Endodermal cell (in vitro differentiated cells): Measurements from ENCODE around the gene VIPR2. TPM values are rescaled to one million over a fixed set of nuclear protein-coding genes. Genes with fewer than 3 reads are reported as not detected.
"Not testable (repeated sequence)": the region's sequence is repeated elsewhere in the genome, so short reads cannot be mapped to it uniquely, and the experiment has no call there.

Source experiments
- DNase-seq: peaks from one replicate; pipeline ENCODE4 v3.0.0-alpha.2; 2017
- H3K27ac ChIP-seq: 2 replicates; pipeline ENCODE4 v1.5.1; 2013; ENCODE audit warnings: mild to moderate bottlenecking, low read depth, low read length, moderate library complexity
- H3K27me3 ChIP-seq: 2 replicates; pipeline ENCODE4 v1.6.1; 2013; ENCODE audit warnings: mild to moderate bottlenecking, low read length, moderate library complexity; ENCODE audit not compliant: insufficient read depth, control insufficient read depth, poor library complexity, severe bottlenecking
- H3K36me3 ChIP-seq: 2 replicates; pipeline ENCODE4 v1.7.0; 2013; ENCODE audit warnings: mild to moderate bottlenecking, low read length, moderate library complexity; ENCODE audit not compliant: control insufficient read depth, insufficient read depth
- H3K4me1 ChIP-seq: one replicate; pipeline ENCODE4 v1.7.0; 2013; ENCODE audit warnings: low read length; ENCODE audit not compliant: control insufficient read depth, insufficient read depth
- H3K4me3 ChIP-seq: 2 replicates; pipeline ENCODE4 v1.5.1; 2013; ENCODE audit warnings: mild to moderate bottlenecking, low read length, moderate library complexity
- H3K9ac ChIP-seq: 2 replicates; pipeline ENCODE4 v1.6.1; 2013; ENCODE audit warnings: mild to moderate bottlenecking, low read length, moderate library complexity; ENCODE audit not compliant: poor library complexity, severe bottlenecking; ENCODE audit errors: extremely low read depth
- H3K9me3 ChIP-seq: 2 replicates; pipeline ENCODE4 v1.6.1; 2013; ENCODE audit warnings: mild to moderate bottlenecking, low read length, moderate library complexity; ENCODE audit not compliant: control insufficient read depth
- H3K27ac Mint-ChIP-seq: 2 replicates; pipeline ENCODE4 v1.8.0; 2020; ENCODE audit warnings: mixed read lengths
- H3K27me3 Mint-ChIP-seq: 2 replicates; pipeline ENCODE4 v1.8.0; 2021; ENCODE audit warnings: mild to moderate bottlenecking, mixed read lengths; ENCODE audit not compliant: insufficient read depth
- H3K36me3 Mint-ChIP-seq: 2 replicates; pipeline ENCODE4 v1.8.0; 2020; ENCODE audit warnings: low read depth, mixed read lengths
- H3K4me1 Mint-ChIP-seq: 2 replicates; pipeline ENCODE4 v1.8.0; 2020; ENCODE audit warnings: mixed read lengths
- H3K4me3 Mint-ChIP-seq: 2 replicates; pipeline ENCODE4 v1.8.0; 2020; ENCODE audit warnings: mild to moderate bottlenecking, moderate library complexity, mixed read lengths
- H3K9me3 Mint-ChIP-seq: 2 replicates; pipeline ENCODE4 v1.8.0; 2020; ENCODE audit warnings: mild to moderate bottlenecking, mixed read lengths
- CTCF ChIP-seq: fragments of 200-600 bp; sonication (generic); conservative IDR thresholded peaks from 2 replicates; pipeline ENCODE4 v1.5.0; 2021; ENCODE audit warnings: antibody characterized with exemption, mild to moderate bottlenecking
- WGBS, 2 experiments: methylation state at CpG; one replicate each; pipeline versions ENCODE4 v1.1.5 to v1.1.7; 2013; ENCODE audit warnings: missing lambda C conversion rate in 2 of 2, mixed read lengths in 1 of 2; ENCODE audit not compliant: insufficient coverage in 1 of 2, insufficient read length in 1 of 2; 5-methylcytosine and 5-hydroxymethylcytosine counted together
- total RNA-seq, 2 donors: library from RNA; stranded (reverse); fragmentation: NEBNext Ultra II Directional in 1 of 2; extraction: Animal tissue kit (Norgen Biotek cat#: 25700) in 1 of 2; gene quantifications; 2 replicates in 1 of 2; 3 replicates in 1 of 2; pipeline ENCODE4 v1.2.1, GENCODE V29; 2021

VIPR2 gene
- total RNA-seq, 2 donors from 2014 or later, result 0.64 to 1.8 TPM

GRCh38 chr7:159179241-159179640 is 34.6 kb upstream of the VIPR2 start:
- no peak for TF ChIP-seq CTCF
- H3K4me1 Mint-ChIP-seq, result no peaks in the 10 kb centered on the region
- WGBS, 2 experiments, result 85 to 91% methylated on average over 6 of the region's 6 CpGs
- H3K4me1 ChIP-seq, result no peaks in the 10 kb centered on the region
- no peak overlapping the region for H3K27ac Mint-ChIP-seq
- H3K9ac ChIP-seq, result no peak overlapping the region
- H3K27ac ChIP-seq, result no peak overlapping the region
- peaks cover 57% of the 10 kb centered on the region for H3K9me3 Mint-ChIP-seq
- H3K27me3 Mint-ChIP-seq, result peaks cover 5% of the 10 kb centered on the region
- no peak for DNase-seq
- H3K4me3 ChIP-seq, result no peak overlapping the region
- H3K4me3 Mint-ChIP-seq, result no peak overlapping the region
- no peaks in the 10 kb centered on the region for H3K36me3 ChIP-seq
- H3K9me3 ChIP-seq, result peaks cover 81% of the 10 kb centered on the region
- no peaks in the 10 kb centered on the region for H3K27me3 ChIP-seq
- no peaks in the 10 kb centered on the region for H3K36me3 Mint-ChIP-seq

GRCh38 chr7:159177284-159177953 is 32.8 kb upstream of the VIPR2 start:
- Histone ChIP-seq H3K27me3 (no peaks in the 10 kb centered on the region), H3K27ac (no peak overlapping the region), H3K4me3 (no peak overlapping the region), H3K4me1 (no peaks in the 10 kb centered on the region), H3K9me3 (peaks cover 82% of the 10 kb centered on the region), H3K9ac (no peak overlapping the region), H3K36me3 (no peaks in the 10 kb centered on the region)
- DNase-seq, result no peak
- Mint-ChIP-seq H3K9me3 (peaks cover 61% of the 10 kb centered on the region), H3K4me1 (no peaks in the 10 kb centered on the region), H3K27ac (no peak overlapping the region), H3K4me3 (no peak overlapping the region), H3K27me3 (peaks cover 5% of the 10 kb centered on the region), H3K36me3 (no peaks in the 10 kb centered on the region)
- TF ChIP-seq CTCF, result no peak
- WGBS, 2 experiments, result 50 to 76% methylated on average over 2 to 3 of the region's 3 CpGs

- no peak for TF ChIP-seq CTCF
- 70 to 73% methylated on average over 6 to 8 of the region's 8 CpGs for WGBS, 2 experiments
- Mint-ChIP-seq H3K4me3 (no peak overlapping the region), H3K27ac (no peak overlapping the region), H3K36me3 (no peaks in the 10 kb centered on the region), H3K27me3 (peaks cover 5% of the 10 kb centered on the region), H3K9me3 (peaks cover 60% of the 10 kb centered on the region), H3K4me1 (no peaks in the 10 kb centered on the region)
- Histone ChIP-seq H3K4me3 (no peak overlapping the region), H3K27ac (no peak overlapping the region), H3K27me3 (no peaks in the 10 kb centered on the region), H3K36me3 (no peaks in the 10 kb centered on the region), H3K9ac (no peak overlapping the region), H3K4me1 (no peaks in the 10 kb centered on the region), H3K9me3 (peaks cover 72% of the 10 kb centered on the region)
- DNase-seq, result no peak
Observed at GRCh38 chr7:159175792-159176191, 31.1 kb upstream of the VIPR2 start.

- H3K9me3 ChIP-seq, result peaks cover 72% of the 10 kb centered on the region
- H3K36me3 Mint-ChIP-seq, H3K4me3 Mint-ChIP-seq, H3K27ac Mint-ChIP-seq, H3K27ac ChIP-seq, H3K4me1 Mint-ChIP-seq, H3K4me3 ChIP-seq, H3K27me3 Mint-ChIP-seq, H3K27me3 ChIP-seq, DNase-seq, H3K9ac ChIP-seq, H3K4me1 ChIP-seq, H3K36me3 ChIP-seq: not testable (repeated sequence)
- 77 to 100% methylated on average over 2 to 6 of the region's 6 CpGs for WGBS, 2 experiments
- peaks cover 59% of the 10 kb centered on the region for H3K9me3 Mint-ChIP-seq
Observed at GRCh38 chr7:159175100-159175499, 30.4 kb upstream of the VIPR2 start.
